DND-41 (cell line): ENCODE data around the gene FIBCD1.

Experiments
- ATAC-seq: fragments of 200-7000 bp; cut with Tn5 transposase; 3 replicates; pipeline ENCODE4 v1.9.1; 2021; ENCODE audit warnings: low read depth; ENCODE audit not compliant: insufficient read depth
- DNase-seq: peaks from one replicate; pipeline ENCODE4 v3.0.0-alpha.2; 2020
- H2AFZ ChIP-seq: 2 replicates; pipeline ENCODE4 v1.6.0; 2012; ENCODE audit warnings: low read depth, low read length
- H3K27ac ChIP-seq: 2 replicates; pipeline ENCODE4 v1.5.1; 2012; ENCODE audit warnings: low read length, inconsistent platforms
- H3K27me3 ChIP-seq: fragments of 200-600 bp; sonication (generic); 2 replicates; pipeline ENCODE4 v1.6.0; 2012; ENCODE audit warnings: low read length, mild to moderate bottlenecking, inconsistent platforms; ENCODE audit not compliant: insufficient read depth, poor library complexity
- H3K36me3 ChIP-seq: 2 replicates; pipeline ENCODE4 v1.5.1; 2012; ENCODE audit warnings: low read length, inconsistent platforms; ENCODE audit not compliant: insufficient read depth
- H3K4me1 ChIP-seq: 2 replicates; pipeline ENCODE4 v1.5.1; 2012; ENCODE audit warnings: mild to moderate bottlenecking, low read length; ENCODE audit not compliant: insufficient read depth
- H3K4me2 ChIP-seq: 2 replicates; pipeline ENCODE4 v1.6.0; 2012; ENCODE audit warnings: mild to moderate bottlenecking, moderate library complexity, low read length, inconsistent platforms; ENCODE audit not compliant: insufficient read depth
- H3K4me3 ChIP-seq, 2 experiments: fragments of 200-600 bp in 1 of 2; shearing (Covaris generic) in 1 of 2; 2 replicates each; pipeline ENCODE4 v1.5.1; 2012 to 2016; ENCODE audit warnings: inconsistent platforms in 2 of 2, low read length in 2 of 2, mild to moderate bottlenecking in 2 of 2, low read depth in 1 of 2, moderate library complexity in 1 of 2
- H3K79me2 ChIP-seq: 2 replicates; pipeline ENCODE4 v1.6.0; 2012; ENCODE audit warnings: low read length, inconsistent platforms; ENCODE audit not compliant: insufficient read depth
- H3K9ac ChIP-seq: 2 replicates; pipeline ENCODE4 v1.6.0; 2012; ENCODE audit warnings: low read depth, mild to moderate bottlenecking, inconsistent platforms, low read length, moderate library complexity
- H3K9me3 ChIP-seq: 2 replicates; pipeline ENCODE4 v1.5.1; 2012; ENCODE audit warnings: low read length, moderate library complexity, mild to moderate bottlenecking, inconsistent platforms; ENCODE audit not compliant: insufficient read depth, severe bottlenecking
- H4K20me1 ChIP-seq: 2 replicates; pipeline ENCODE4 v1.6.0; 2012; ENCODE audit warnings: low read length; ENCODE audit not compliant: insufficient read depth
- CTCF ChIP-seq: IDR thresholded peaks from 2 replicates; pipeline ENCODE4 v1.5.1; 2012; ENCODE audit warnings: borderline replicate concordance, low read length, moderate library complexity, mild to moderate bottlenecking; ENCODE audit not compliant: poor library complexity, severe bottlenecking; ENCODE audit errors: extremely low read depth
- EZH2 ChIP-seq: IDR thresholded peaks from 3 replicates; pipeline ENCODE4 v1.6.1; 2012; ENCODE audit warnings: borderline replicate concordance, low read depth, mild to moderate bottlenecking, moderate library complexity, low read length, inconsistent platforms; ENCODE audit not compliant: severe bottlenecking

FIBCD1 gene

GRCh38 chr9:130954317-130954716 lies 15.3 kb upstream of the FIBCD1 start:
- Histone ChIP-seq H3K27ac (no peak overlapping the region), H3K4me3 (no peak overlapping the region), H4K20me1 (no peaks in the 10 kb centered on the region), H3K4me2 (no peak overlapping the region), H2AFZ (no peak overlapping the region), H3K9ac (no peak overlapping the region), H3K9me3 (peaks cover 10% of the 10 kb centered on the region), H3K36me3 (no peaks in the 10 kb centered on the region), H3K4me1 (no peaks in the 10 kb centered on the region), H3K79me2 (no peaks in the 10 kb centered on the region), H3K27me3 (no peaks in the 10 kb centered on the region)
- TF ChIP-seq CTCF (no peak), EZH2 (no peak)
- no peak for ATAC-seq
- no peak for DNase-seq

GRCh38 chr9:130952065-130952762 lies 13.2 kb upstream of the FIBCD1 start:
- Histone ChIP-seq H3K27ac (no peak overlapping the region), H3K4me2 (no peak overlapping the region), H3K9me3 (no peaks in the 10 kb centered on the region), H3K79me2 (no peaks in the 10 kb centered on the region), H2AFZ (no peak overlapping the region), H3K36me3 (no peaks in the 10 kb centered on the region), H3K4me3 (no peak overlapping the region), H4K20me1 (no peaks in the 10 kb centered on the region), H3K9ac (no peak overlapping the region), H3K27me3 (no peaks in the 10 kb centered on the region), H3K4me1 (no peaks in the 10 kb centered on the region)
- ATAC-seq (no peak), DNase-seq (no peak)
- no peak for TF ChIP-seq EZH2
- no peak for TF ChIP-seq CTCF

GRCh38 chr9:130950039-130950311 lies 10.9 kb upstream of the FIBCD1 start:
- no peaks in the 10 kb centered on the region for H3K79me2 ChIP-seq
- H3K27ac ChIP-seq, result no peak overlapping the region
- no peak overlapping the region for H3K4me3 ChIP-seq
- no peaks in the 10 kb centered on the region for H3K36me3 ChIP-seq
- H3K9me3 ChIP-seq, result no peaks in the 10 kb centered on the region
- no peaks in the 10 kb centered on the region for H3K4me1 ChIP-seq
- no peak overlapping the region for H3K4me2 ChIP-seq
- DNase-seq (no peak), ATAC-seq (no peak)
- no peaks in the 10 kb centered on the region for H4K20me1 ChIP-seq
- H3K9ac ChIP-seq, result no peak overlapping the region
- no peak overlapping the region for H2AFZ ChIP-seq
- TF ChIP-seq EZH2, result no peak
- TF ChIP-seq CTCF, result no peak
- no peaks in the 10 kb centered on the region for H3K27me3 ChIP-seq
